GM21825 (cell line): Measurements from ENCODE around the gene SH2D1B.

Experiments used
- ATAC-seq: cut with Tn5 transposase; IDR thresholded peaks from one replicate; pipeline ENCODE4 v1.9.1; 2021; ENCODE audit warnings: mild to moderate bottlenecking, moderate library complexity; ENCODE audit not compliant: unreplicated experiment

The SH2D1B gene

GRCh38 chr1:162400790-162401355 is 11.1 kb downstream of the SH2D1B start:
- no peak for ATAC-seq

- ATAC-seq, result no peak
Observed at GRCh38 chr1:162398999-162399580, 12.8 kb downstream of the SH2D1B start.

- no peak for ATAC-seq
Observed at GRCh38 chr1:162397943-162398560, 13.9 kb downstream of the SH2D1B start.

- no peak for ATAC-seq
Observed at GRCh38 chr1:162397039-162397448, 14.9 kb downstream of the SH2D1B start.

- no peak for ATAC-seq
Observed at GRCh38 chr1:162396201-162396906, 15.6 kb downstream of the SH2D1B start.

- ATAC-seq, result no peak
Observed at GRCh38 chr1:162391790-162392563, 20.0 kb downstream of the SH2D1B start.

- no peak for ATAC-seq
Observed at GRCh38 chr1:162390396-162391185, 21.3 kb downstream of the SH2D1B start.

GRCh38 chr1:162389971-162390370 is 22.0 kb downstream of the SH2D1B start:
- no peak for ATAC-seq

- no peak for ATAC-seq
Observed at GRCh38 chr1:162389021-162389818, 22.7 kb downstream of the SH2D1B start.

- ATAC-seq, result no peak
Observed at GRCh38 chr1:162388615-162389014, 23.3 kb downstream of the SH2D1B start.

GRCh38 chr1:162388083-162388594 is 23.8 kb downstream of the SH2D1B start:
- no peak for ATAC-seq

GRCh38 chr1:162387226-162388082 is 24.5 kb downstream of the SH2D1B start:
- ATAC-seq, result no peak

GRCh38 chr1:162386292-162387225 is 25.4 kb downstream of the SH2D1B start:
- no peak for ATAC-seq

GRCh38 chr1:162385702-162386101 is 26.2 kb downstream of the SH2D1B start:
- ATAC-seq, result no peak

GRCh38 chr1:162385280-162385623 is 26.7 kb downstream of the SH2D1B start:
- ATAC-seq, result no peak

- no peak for ATAC-seq
Observed at GRCh38 chr1:162384601-162385279, 27.2 kb downstream of the SH2D1B start.

GRCh38 chr1:162384116-162384515 is 27.8 kb downstream of the SH2D1B start:
- ATAC-seq, result no peak
